Mucosa of rectum (tissue), 2 donors: ENCODE measurements around the gene NOS1.
A peak's percentile ranks its signal among the peaks of the same experiment; 100 is the strongest.
"Not testable (repeated sequence)": the region's sequence is repeated elsewhere in the genome, so short reads cannot be mapped to it uniquely, and the experiment has no call there.

Experiments
- H3K27ac ChIP-seq, 2 donors: one replicate each; pipeline ENCODE4 v1.7.0; 2013; ENCODE audit warnings: inconsistent platforms in 2 of 2, low read depth in 2 of 2, low read length in 2 of 2
- H3K27me3 ChIP-seq, 2 donors: one replicate each; pipeline ENCODE4 v1.7.0; 2013; ENCODE audit warnings: low read length in 2 of 2; ENCODE audit not compliant: control insufficient read depth in 2 of 2, insufficient read depth in 2 of 2
- H3K36me3 ChIP-seq, 2 donors: one replicate each; pipeline ENCODE4 v1.7.0; 2013; ENCODE audit warnings: low read length in 2 of 2; ENCODE audit not compliant: control insufficient read depth in 2 of 2, insufficient read depth in 2 of 2
- H3K4me1 ChIP-seq, 2 donors: one replicate each; pipeline ENCODE4 v1.7.0; 2013; ENCODE audit warnings: low read length in 2 of 2, mild to moderate bottlenecking in 1 of 2; ENCODE audit not compliant: control insufficient read depth in 2 of 2, insufficient read depth in 2 of 2
- H3K4me3 ChIP-seq, 2 donors: one replicate each; pipeline ENCODE4 v1.7.0; 2013; ENCODE audit warnings: low read length in 2 of 2
- H3K9ac ChIP-seq, 2 donors: one replicate each; pipeline ENCODE4 v1.7.0; 2013; ENCODE audit warnings: low read length in 2 of 2, low read depth in 1 of 2, mild to moderate bottlenecking in 1 of 2
- H3K9me3 ChIP-seq, 2 donors: one replicate each; pipeline ENCODE4 v1.7.0; 2013; ENCODE audit warnings: low read length in 2 of 2; ENCODE audit not compliant: control insufficient read depth in 2 of 2
- donor health status: healthy.
- donor health status: Normal muscosa, but diverticular disease.

The NOS1 gene

GRCh38 chr12:117207675-117208074 is 153.8 kb downstream of the NOS1 start:
- Histone ChIP-seq H3K27me3 (peaks cover 0 to 4% of the 10 kb centered on the region in 2 donors), H3K4me1 (no peaks in the 10 kb centered on the region), H3K9me3 (no peaks in the 10 kb centered on the region), H3K4me3 (no peak overlapping the region), H3K9ac (no peak overlapping the region), H3K27ac (no peak overlapping the region), H3K36me3 (no peaks in the 10 kb centered on the region)

GRCh38 chr12:117202556-117202955 is 158.9 kb downstream of the NOS1 start:
- Histone ChIP-seq H3K9me3 (no peaks in the 10 kb centered on the region), H3K27me3 (peaks cover 0 to 2% of the 10 kb centered on the region in 2 donors), H3K4me1 (no peaks in the 10 kb centered on the region), H3K4me3 (no peak overlapping the region), H3K9ac (no peak overlapping the region), H3K27ac (no peak overlapping the region), H3K36me3 (no peaks in the 10 kb centered on the region)

- Histone ChIP-seq H3K9ac (no peak overlapping the region), H3K4me1 (no peaks in the 10 kb centered on the region), H3K27me3 (peaks cover 0 to 2% of the 10 kb centered on the region in 2 donors), H3K9me3 (no peaks in the 10 kb centered on the region), H3K27ac (no peak overlapping the region), H3K4me3 (no peak overlapping the region), H3K36me3 (no peaks in the 10 kb centered on the region)
Observed at GRCh38 chr12:117202033-117202432, 159.4 kb downstream of the NOS1 start.

- H3K4me1 ChIP-seq, H3K9me3 ChIP-seq, H3K9ac ChIP-seq, H3K27me3 ChIP-seq, H3K27ac ChIP-seq, H3K36me3 ChIP-seq, H3K4me3 ChIP-seq: not testable (repeated sequence)
Observed at GRCh38 chr12:117199956-117200744, 161.3 kb downstream of the NOS1 start.

GRCh38 chr12:117196334-117196733 is 165.1 kb downstream of the NOS1 start:
- H3K4me1 ChIP-seq, H3K27ac ChIP-seq, H3K36me3 ChIP-seq, H3K27me3 ChIP-seq, H3K9me3 ChIP-seq, H3K9ac ChIP-seq, H3K4me3 ChIP-seq: not testable (repeated sequence)

GRCh38 chr12:117195027-117195426 is 166.4 kb downstream of the NOS1 start:
- not testable (repeated sequence) for H3K9ac ChIP-seq, H3K36me3 ChIP-seq, H3K27ac ChIP-seq, H3K4me1 ChIP-seq, H3K27me3 ChIP-seq, H3K9me3 ChIP-seq, H3K4me3 ChIP-seq

- no peak overlapping the region for H3K27ac ChIP-seq
- H3K36me3 ChIP-seq, result no peaks in the 10 kb centered on the region
- H3K4me3 ChIP-seq, result no peak overlapping the region
- peaks cover 0 to 2% of the 10 kb centered on the region in 2 donors for H3K27me3 ChIP-seq
- no peaks in the 10 kb centered on the region for H3K9me3 ChIP-seq
- no peak overlapping the region for H3K9ac ChIP-seq
- H3K4me1 ChIP-seq, result peaks cover 5 to 7% of the 10 kb centered on the region in 2 donors
Observed at GRCh38 chr12:117193903-117194302, 167.5 kb downstream of the NOS1 start.

GRCh38 chr12:117192581-117192980 is 168.8 kb downstream of the NOS1 start:
- H3K27me3 ChIP-seq, H3K36me3 ChIP-seq, H3K4me1 ChIP-seq, H3K9me3 ChIP-seq, H3K9ac ChIP-seq, H3K27ac ChIP-seq, H3K4me3 ChIP-seq: not testable (repeated sequence)

- no peak overlapping the region for H3K27ac ChIP-seq
- no peak overlapping the region for H3K4me3 ChIP-seq
- no peaks in the 10 kb centered on the region for H3K36me3 ChIP-seq
- H3K4me1 ChIP-seq, result peaks cover 5 to 7% of the 10 kb centered on the region in 2 donors
- H3K27me3 ChIP-seq, result no peaks in the 10 kb centered on the region
- H3K9ac ChIP-seq, result no peak overlapping the region
- H3K9me3 ChIP-seq, result no peaks in the 10 kb centered on the region
Observed at GRCh38 chr12:117192057-117192456, 169.4 kb downstream of the NOS1 start.

GRCh38 chr12:117190210-117190781 is 171.1 kb downstream of the NOS1 start, which contains the start of gene FBXO21:
Gene FBXO21 (minus strand): TSS chr12:117190470. CDS start chr12:117190456, 14 bp downstream.
- Histone ChIP-seq H3K4me1 (peaks cover 5 to 7% of the 10 kb centered on the region in 2 donors), H3K36me3 (peaks cover 0 to 5% of the 10 kb centered on the region in 2 donors), H3K9me3 (no peaks in the 10 kb centered on the region), H3K27ac (peak within 1 kb of the TSS; percentile 38 to 52), H3K9ac (peak within 1 kb of the TSS; percentile 79 to 82), H3K27me3 (no peaks in the 10 kb centered on the region), H3K4me3 (peak within 1 kb of the TSS; percentile 83 to 87)
